Neural cell (in vitro differentiated cells): Measurements from ENCODE around the gene PTGFR. TPM values are rescaled to one million over a fixed set of nuclear protein-coding genes. Genes with fewer than 3 reads are reported as not detected.

Experiments
- H2AFZ ChIP-seq: fragments of 200-600, 300-800 bp; sonication (generic), shearing (Covaris generic); 2 replicates; pipeline ENCODE4 v1.6.0; 2014; ENCODE audit warnings: low read depth, mild to moderate bottlenecking, antibody characterized with exemption, low read length, moderate library complexity
- H3F3A ChIP-seq: fragments of 200-600 bp; shearing (Covaris generic); 2 replicates; pipeline ENCODE4 v1.6.1; 2016; ENCODE audit warnings: mild to moderate bottlenecking, moderate library complexity, mixed read lengths, antibody characterized with exemption, low read length; ENCODE audit not compliant: insufficient read depth, poor library complexity, severe bottlenecking
- H3K27ac ChIP-seq: fragments of 200-600, 300-800 bp; sonication (generic), shearing (Covaris generic); 2 replicates; pipeline ENCODE4 v1.5.1; 2014; ENCODE audit warnings: mild to moderate bottlenecking, low read length, moderate library complexity
- H3K27me3 ChIP-seq: fragments of 300-800, 200-600 bp; sonication (generic), shearing (Covaris generic); 2 replicates; pipeline ENCODE4 v1.6.0; 2014; ENCODE audit warnings: mild to moderate bottlenecking, low read depth, low read length, moderate library complexity; ENCODE audit not compliant: insufficient read depth
- H3K36me3 ChIP-seq: fragments of 300-800, 200-600 bp; sonication (generic), shearing (Covaris generic); 2 replicates; pipeline ENCODE4 v1.5.1; 2014; ENCODE audit warnings: mild to moderate bottlenecking, antibody characterized with exemption, low read length, moderate library complexity; ENCODE audit not compliant: insufficient read depth
- H3K4me2 ChIP-seq: fragments of 300-800, 200-600 bp; sonication (generic), shearing (Covaris generic); 2 replicates; pipeline ENCODE4 v1.6.0; 2014; ENCODE audit warnings: mild to moderate bottlenecking, low read length
- H3K4me3 ChIP-seq: fragments of 300-800, 200-600 bp; sonication (generic), shearing (Covaris generic); 2 replicates; pipeline ENCODE4 v1.5.1; 2014; ENCODE audit warnings: mild to moderate bottlenecking, low read length, moderate library complexity
- H3K79me2 ChIP-seq: fragments of 200-600 bp; shearing (Covaris generic); replicated peaks from 2 replicates; pipeline ENCODE4 v1.6.0; 2014; ENCODE audit warnings: mild to moderate bottlenecking, low read length, moderate library complexity; ENCODE audit not compliant: insufficient read depth
- H3K9ac ChIP-seq: fragments of 300-800, 200-600 bp; sonication (generic), shearing (Covaris generic); 2 replicates; pipeline ENCODE4 v1.6.1; 2016; ENCODE audit warnings: mild to moderate bottlenecking, low read length, mixed read lengths
- H3K9me2 ChIP-seq: fragments of 200-600 bp; shearing (Covaris generic); 2 replicates; pipeline ENCODE4 v1.6.1; 2016; ENCODE audit warnings: mild to moderate bottlenecking, low read length, mixed read lengths; ENCODE audit not compliant: insufficient read depth
- H3K9me3 ChIP-seq: fragments of 200-600, 300-800 bp; sonication (generic), shearing (Covaris generic); 2 replicates; pipeline ENCODE4 v1.6.1; 2016; ENCODE audit warnings: mild to moderate bottlenecking, mixed run types, low read length, moderate library complexity, mixed read lengths
- H4K20me1 ChIP-seq: fragments of 200-600 bp; shearing (Covaris generic); 2 replicates; pipeline ENCODE4 v1.6.1; 2016; ENCODE audit warnings: mild to moderate bottlenecking, mixed run types; ENCODE audit not compliant: insufficient read depth
- EP300 ChIP-seq: fragments of 450-650 bp; conservative IDR thresholded peaks from 2 replicates; pipeline ENCODE4 v1.6.1; 2014; ENCODE audit warnings: antibody characterized with exemption, mild to moderate bottlenecking, moderate library complexity; ENCODE audit not compliant: poor library complexity, severe bottlenecking
- EZH2 ChIP-seq: fragments of 200-600, 300-800 bp; shearing (Covaris generic), sonication (generic); IDR thresholded peaks from 2 replicates; pipeline ENCODE4 v1.6.1; 2014; ENCODE audit warnings: antibody characterized with exemption, low read length, borderline replicate concordance, mild to moderate bottlenecking; ENCODE audit not compliant: insufficient read depth, poor library complexity, severe bottlenecking
- POLR2AphosphoS5 ChIP-seq: IDR thresholded peaks from 2 replicates; pipeline ENCODE4 v1.6.1; 2012
- RAD21 ChIP-seq: fragments of 450-650 bp; conservative IDR thresholded peaks from 2 replicates; pipeline ENCODE4 v1.6.1; 2014; ENCODE audit warnings: antibody characterized with exemption, mild to moderate bottlenecking, moderate library complexity
- REST ChIP-seq: IDR thresholded peaks from 2 replicates; pipeline ENCODE4 v1.6.1; 2012; ENCODE audit warnings: borderline replicate concordance
- SMC3 ChIP-seq: fragments of 450-650 bp; conservative IDR thresholded peaks from 2 replicates; pipeline ENCODE4 v1.6.1; 2014; ENCODE audit warnings: antibody characterized with exemption, mild to moderate bottlenecking, moderate library complexity; ENCODE audit not compliant: poor library complexity
- TAF1 ChIP-seq: IDR thresholded peaks from 2 replicates; pipeline ENCODE4 v1.6.1; 2012; ENCODE audit warnings: low read depth
- polyA plus RNA-seq: library from polyadenylated mRNA; depleted of rRNA; stranded (reverse); fragments of >200 nt; gene quantifications from 2 replicates; pipeline ENCODE4 v1.2.3, GENCODE V29; 2014

Gene PTGFR
- polyA plus RNA-seq, 1 donor from 2014 or later: 0.54 TPM

DNA sequence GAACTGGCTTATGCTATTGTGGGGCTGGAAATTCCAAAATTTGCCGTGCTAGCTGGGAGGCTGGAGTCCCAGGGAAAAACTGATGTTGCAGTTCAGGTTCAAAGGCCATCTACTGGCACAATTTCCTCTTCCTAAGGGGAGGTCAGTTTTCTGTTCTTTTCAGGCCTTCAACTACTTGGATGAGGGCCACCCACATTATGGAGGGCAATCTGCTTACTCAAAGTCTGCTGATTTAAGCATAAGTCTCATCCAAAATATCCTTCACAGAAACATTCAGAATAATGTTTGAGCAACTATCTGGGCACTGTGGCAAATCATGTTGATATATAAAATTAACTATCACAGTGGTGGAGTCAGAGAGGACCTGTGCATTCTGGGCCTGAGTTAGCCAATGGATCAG, 21.2 kb upstream of the PTGFR start:
- no peak overlapping the region for H3K4me3 ChIP-seq
- H3K79me2 ChIP-seq: no peaks in the 10 kb centered on the region
- H3K9me3 ChIP-seq: no peaks in the 10 kb centered on the region
- H3K27ac ChIP-seq: no peak overlapping the region
- H3K9me2 ChIP-seq: no peaks in the 10 kb centered on the region
- H4K20me1 ChIP-seq: no peaks in the 10 kb centered on the region
- H2AFZ ChIP-seq: no peak overlapping the region
- H3K9ac ChIP-seq: no peak overlapping the region
- H3K36me3 ChIP-seq: no peaks in the 10 kb centered on the region
- H3K4me2 ChIP-seq: no peak overlapping the region
- H3K27me3 ChIP-seq: no peaks in the 10 kb centered on the region
- H3F3A ChIP-seq: no peaks in the 10 kb centered on the region
- TF ChIP-seq SMC3 (no peak), TAF1 (no peak)

- H4K20me1 ChIP-seq: no peaks in the 10 kb centered on the region
- H3K9ac ChIP-seq: no peak overlapping the region
These were observed 18.7 kb upstream of the PTGFR start for GRCh38 chr1:78471890-78472620.

DNA sequence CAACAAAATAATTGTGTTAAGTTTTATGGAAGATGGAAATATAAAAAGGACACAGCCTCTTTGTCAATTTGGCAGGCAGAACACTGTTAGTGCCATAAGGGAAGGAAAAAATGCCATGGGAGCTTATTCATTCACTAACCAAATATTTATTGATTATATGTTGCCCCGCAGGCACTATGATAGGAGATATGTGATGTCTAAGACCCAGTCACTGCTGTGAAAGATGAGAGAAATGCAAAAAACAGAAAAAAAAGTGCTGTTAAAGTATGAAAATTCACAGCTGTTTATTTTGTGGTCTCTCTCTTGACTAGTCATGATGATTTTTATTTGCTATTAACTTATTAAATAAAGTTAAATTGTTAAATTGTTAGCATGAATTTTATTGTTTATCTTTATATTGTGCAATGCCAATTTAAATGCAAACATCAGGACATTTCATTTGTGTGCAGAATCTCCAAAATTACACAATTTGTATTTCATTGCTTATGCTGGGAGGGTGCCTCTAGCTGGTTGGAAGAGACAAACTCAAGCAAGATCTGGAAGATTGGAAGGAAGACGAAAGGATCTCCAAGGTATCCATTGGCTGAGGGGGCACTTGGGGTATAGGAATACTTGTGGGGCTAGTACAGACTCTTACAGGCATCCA, 17.8 kb upstream of the PTGFR start:
- Histone ChIP-seq H3F3A (no peaks in the 10 kb centered on the region), H3K27ac (no peak overlapping the region), H3K27me3 (no peaks in the 10 kb centered on the region), H3K4me2 (no peak overlapping the region), H2AFZ (no peak overlapping the region), H3K79me2 (no peaks in the 10 kb centered on the region), H3K9me2 (no peaks in the 10 kb centered on the region), H3K9ac (no peak overlapping the region), H4K20me1 (no peaks in the 10 kb centered on the region), H3K36me3 (no peaks in the 10 kb centered on the region), H3K9me3 (no peaks in the 10 kb centered on the region), H3K4me3 (no peak overlapping the region)
- TF ChIP-seq EZH2 (no peak), EP300 (no peak)

More at GRCh38 chr1:78471890-78472620, 18.7 kb upstream of the PTGFR start:
- no peaks in the 10 kb centered on the region for H3K9me2 ChIP-seq
- H3K36me3 ChIP-seq: no peaks in the 10 kb centered on the region
- no peaks in the 10 kb centered on the region for H3K27me3 ChIP-seq
- TF ChIP-seq RAD21 (no peak), REST (no peak), EP300 (no peak), TAF1 (no peak), POLR2AphosphoS5 (no peak), SMC3 (no peak)
- no peaks in the 10 kb centered on the region for H3K9me3 ChIP-seq
- no peak overlapping the region for H3K4me3 ChIP-seq
- no peak overlapping the region for H3K4me2 ChIP-seq
- no peak overlapping the region for H2AFZ ChIP-seq
- no peaks in the 10 kb centered on the region for H3F3A ChIP-seq
- no peaks in the 10 kb centered on the region for H3K79me2 ChIP-seq
- no peak overlapping the region for H3K27ac ChIP-seq
